Naive thymus-derived CD4-positive, alpha-beta T cell (primary cell): ENCODE results near the gene TEX11. TPM values are rescaled to one million over a fixed set of nuclear protein-coding genes. Genes with fewer than 3 reads are reported as not detected.
A peak's percentile ranks its signal among the peaks of the same experiment; 100 is the strongest.
"Not testable (repeated sequence)": the region's sequence is repeated elsewhere in the genome, so short reads cannot be mapped to it uniquely, and the experiment has no call there.

Source experiments
- ATAC-seq: fragments of 150-1000 bp; cut with Tn5 transposase; 2 replicates; pipeline ENCODE4 v1.10.0; 2021; ENCODE audit warnings: mild to moderate bottlenecking, moderate library complexity
- CTCF ChIA-PET: fragments of 350-600 bp; sonication (Branson Sonifier 250); formaldehyde crosslinking; loops from one replicate; lab custom pipeline; 2021; ENCODE audit warnings: antibody characterized with exemption; lab: Charles Lee
- POLR2A ChIA-PET: fragments of 350-600 bp; sonication (Branson Sonifier 250); formaldehyde crosslinking; loops from one replicate; lab custom pipeline; 2021; ENCODE audit warnings: antibody characterized with exemption, inconsistent platforms; lab: Charles Lee
- DNase-seq, 9 donors: peaks; one replicate each; pipeline versions ENCODE4 v3.0.0 to v3.0.0-alpha.2; 2020 to 2022; ENCODE audit warnings: mixed read lengths in 1 of 9
- H3K27ac ChIP-seq: one replicate; pipeline ENCODE4 v1.7.0; 2013; ENCODE audit warnings: mild to moderate bottlenecking, low read depth, low read length, moderate library complexity
- H3K27me3 ChIP-seq, 2 donors: one replicate each; pipeline ENCODE4 v1.7.0; 2013; ENCODE audit warnings: low read length in 2 of 2, mild to moderate bottlenecking in 2 of 2, moderate library complexity in 2 of 2; ENCODE audit not compliant: control insufficient read depth in 2 of 2, insufficient read depth in 2 of 2
- H3K36me3 ChIP-seq, 3 experiments: 1 replicate in 2 of 3; 2 replicates in 1 of 3; pipeline ENCODE4 v1.7.0; 2013; ENCODE audit warnings: low read length in 3 of 3, mild to moderate bottlenecking in 3 of 3, moderate library complexity in 1 of 3; ENCODE audit not compliant: insufficient read depth in 3 of 3, control insufficient read depth in 2 of 3
- H3K4me1 ChIP-seq, 2 donors: one replicate each; pipeline ENCODE4 v1.7.0; 2013; ENCODE audit warnings: low read length in 2 of 2, mild to moderate bottlenecking in 2 of 2, moderate library complexity in 1 of 2; ENCODE audit not compliant: control insufficient read depth in 2 of 2, insufficient read depth in 2 of 2
- H3K4me3 ChIP-seq: 2 replicates; pipeline ENCODE4 v1.7.0; 2013; ENCODE audit warnings: mild to moderate bottlenecking, low read length
- H3K9me3 ChIP-seq, 3 experiments: 1 replicate in 2 of 3; 2 replicates in 1 of 3; pipeline ENCODE4 v1.7.0; 2013; ENCODE audit warnings: low read length in 3 of 3; ENCODE audit not compliant: control insufficient read depth in 2 of 3
- H3K27ac Mint-ChIP-seq, 9 donors: one replicate each; pipeline ENCODE4 v1.8.0; 2020 to 2022; ENCODE audit warnings: mixed read lengths in 9 of 9, mild to moderate bottlenecking in 8 of 9, moderate library complexity in 5 of 9, inconsistent platforms in 2 of 9
- H3K27me3 Mint-ChIP-seq, 5 donors: one replicate each; pipeline ENCODE4 v1.8.0; 2021 to 2022; ENCODE audit warnings: mixed read lengths in 5 of 5, mild to moderate bottlenecking in 1 of 5
- H3K36me3 Mint-ChIP-seq, 5 donors: one replicate each; pipeline ENCODE4 v1.8.0; 2020 to 2022; ENCODE audit warnings: mixed read lengths in 5 of 5, mild to moderate bottlenecking in 3 of 5, inconsistent platforms in 1 of 5
- H3K4me1 Mint-ChIP-seq, 7 donors: one replicate each; pipeline ENCODE4 v1.8.0; 2020 to 2022; ENCODE audit warnings: mixed read lengths in 7 of 7, mild to moderate bottlenecking in 3 of 7, inconsistent platforms in 1 of 7
- H3K4me3 Mint-ChIP-seq, 10 donors: one replicate each; pipeline ENCODE4 v1.8.0; 2020 to 2022; ENCODE audit warnings: mild to moderate bottlenecking in 10 of 10, mixed read lengths in 10 of 10, moderate library complexity in 6 of 10, inconsistent platforms in 2 of 10
- H3K9me3 Mint-ChIP-seq, 11 donors: one replicate each; pipeline ENCODE4 v1.8.0; 2020 to 2022; ENCODE audit warnings: mixed read lengths in 11 of 11, mild to moderate bottlenecking in 4 of 11, inconsistent platforms in 1 of 11, moderate library complexity in 1 of 11
- intact Hi-C, 2 donors: fragments of 100-400 bp; cut with micrococcal nuclease; formaldehyde crosslinking; loops; one replicate each; pipeline ENCODE4 v1.15.1; 2023
- polyA plus RNA-seq, 2 donors: library from polyadenylated mRNA; unstranded; fragments of 300-500 nt; fragmentation: Illumina TruSeq; gene quantifications; one replicate each; pipeline ENCODE4 v1.2.3, GENCODE V29; 2021
- total RNA-seq, 6 experiments: library from RNA in 5 of 6; stranded (reverse) in 5 of 6; gene quantifications; 1 replicate in 5 of 6; 2 replicates in 1 of 6; pipeline ENCODE4 v1.2.3 and lab custom pipeline; 2021 to 2026

The TEX11 gene
- total and polyA plus RNA-seq, 7 experiments from 2014 or later: 0.18 TPM; not detected in 6

DNA sequence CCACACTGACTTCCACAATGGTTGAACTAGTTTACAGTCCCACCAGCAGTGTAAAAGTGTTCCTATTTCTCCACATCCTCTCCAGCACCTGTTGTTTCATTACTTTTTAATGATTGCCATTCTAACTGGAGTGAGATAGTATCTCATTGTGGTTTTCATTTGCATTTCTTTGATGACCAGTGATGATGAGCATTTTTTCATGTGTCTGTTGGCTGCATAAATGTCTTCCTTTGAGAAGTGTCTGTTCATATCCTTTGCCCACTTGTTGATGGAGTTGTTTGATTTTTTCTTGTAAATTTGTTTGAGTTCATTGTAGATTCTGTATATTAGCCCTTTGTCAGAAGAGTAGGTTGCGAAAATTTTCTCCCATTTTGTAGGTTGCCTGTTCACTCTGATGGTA, 392.8 kb downstream of the TEX11 start:
- peaks cover 5 to 15% (median 9%) of the 10 kb centered on the region in 5 donors for H3K27me3 Mint-ChIP-seq
- H3K36me3 ChIP-seq, H3K27ac ChIP-seq, H3K4me1 Mint-ChIP-seq, H3K9me3 ChIP-seq, DNase-seq, H3K4me3 ChIP-seq, ATAC-seq, H3K36me3 Mint-ChIP-seq, POLR2A ChIA-PET, intact Hi-C loops, CTCF ChIA-PET, H3K4me1 ChIP-seq, H3K27ac Mint-ChIP-seq, H3K27me3 ChIP-seq, H3K4me3 Mint-ChIP-seq: not testable (repeated sequence)
- H3K9me3 Mint-ChIP-seq: peaks cover 0 to 26% (median 4%) of the 10 kb centered on the region in 11 donors

DNA sequence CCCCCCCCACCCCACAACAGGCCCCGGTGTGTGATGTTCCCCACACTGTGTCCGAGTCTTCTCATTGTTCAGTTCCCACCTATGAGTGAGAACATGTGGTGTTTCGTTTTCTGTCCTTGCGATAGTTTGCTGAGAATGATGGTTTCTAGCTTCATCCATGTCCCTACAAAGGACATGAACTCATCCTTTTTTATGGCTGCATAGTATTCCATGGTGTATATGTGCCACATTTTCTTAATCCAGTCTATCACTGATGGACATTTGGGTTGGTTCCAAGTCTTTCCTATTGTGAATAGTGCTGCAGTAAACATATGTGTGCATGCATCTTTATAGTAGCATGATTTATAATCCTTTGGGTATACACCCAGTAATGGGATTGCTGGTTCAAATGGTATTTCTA, 393.2 kb downstream of the TEX11 start:
- H3K4me1 Mint-ChIP-seq, POLR2A ChIA-PET, H3K36me3 ChIP-seq, H3K9me3 ChIP-seq, H3K36me3 Mint-ChIP-seq, H3K27ac ChIP-seq, CTCF ChIA-PET, H3K4me3 ChIP-seq, H3K4me1 ChIP-seq, intact Hi-C loops, ATAC-seq, H3K27ac Mint-ChIP-seq, DNase-seq, H3K4me3 Mint-ChIP-seq, H3K27me3 ChIP-seq: not testable (repeated sequence)
- Mint-ChIP-seq H3K27me3 (peaks cover 5 to 15% (median 9%) of the 10 kb centered on the region in 5 donors), H3K9me3 (peaks cover 0 to 26% (median 4%) of the 10 kb centered on the region in 11 donors)

DNA sequence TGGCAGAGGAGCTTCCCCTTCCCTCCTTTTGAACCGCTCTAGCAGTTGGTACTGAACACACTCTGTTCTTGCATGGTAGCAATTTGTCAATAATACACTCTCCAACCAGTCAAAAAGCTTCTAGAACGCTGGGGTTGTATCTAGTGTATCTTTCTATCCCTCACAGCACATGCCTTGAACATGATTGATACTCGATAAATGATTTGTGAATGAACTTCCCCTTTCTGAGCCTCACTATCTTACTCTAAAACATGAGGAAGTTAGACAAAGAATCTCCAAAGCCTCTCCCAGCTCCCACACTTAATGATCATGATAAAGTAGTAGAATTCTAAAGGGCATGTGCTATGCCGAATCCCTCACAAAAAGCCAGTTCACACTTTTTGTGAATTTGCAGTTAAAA, 399.4 kb downstream of the TEX11 start:
- H3K36me3 ChIP-seq: no peaks in the 10 kb centered on the region
- Mint-ChIP-seq H3K36me3 (peaks cover 0 to 11% (median 0%) of the 10 kb centered on the region in 5 donors), H3K27me3 (peaks cover 0 to 10% (median 0%) of the 10 kb centered on the region in 5 donors), H3K4me1 (peaks cover 0 to 37% (median 0%) of the 10 kb centered on the region in 7 donors), H3K27ac (no peak overlapping the region), H3K9me3 (peaks cover 0 to 3% (median 0%) of the 10 kb centered on the region in 11 donors), H3K4me3 (no peak overlapping the region)
- no peak overlapping the region for H3K27ac ChIP-seq
- ChIA-PET POLR2A (no interaction called here), CTCF (no interaction called here)
- DNase-seq (no peak), ATAC-seq (no peak)
- intact Hi-C loops: loop anchor here in 1 of 2 donors (5.0 kb wide), 1 partner anchor 57 kb away; no protein-coding TSS in a partner anchor
- no peaks in the 10 kb centered on the region for H3K9me3 ChIP-seq
- H3K27me3 ChIP-seq: no peaks in the 10 kb centered on the region
- no peak overlapping the region for H3K4me3 ChIP-seq
- H3K4me1 ChIP-seq: no peaks in the 10 kb centered on the region

DNA sequence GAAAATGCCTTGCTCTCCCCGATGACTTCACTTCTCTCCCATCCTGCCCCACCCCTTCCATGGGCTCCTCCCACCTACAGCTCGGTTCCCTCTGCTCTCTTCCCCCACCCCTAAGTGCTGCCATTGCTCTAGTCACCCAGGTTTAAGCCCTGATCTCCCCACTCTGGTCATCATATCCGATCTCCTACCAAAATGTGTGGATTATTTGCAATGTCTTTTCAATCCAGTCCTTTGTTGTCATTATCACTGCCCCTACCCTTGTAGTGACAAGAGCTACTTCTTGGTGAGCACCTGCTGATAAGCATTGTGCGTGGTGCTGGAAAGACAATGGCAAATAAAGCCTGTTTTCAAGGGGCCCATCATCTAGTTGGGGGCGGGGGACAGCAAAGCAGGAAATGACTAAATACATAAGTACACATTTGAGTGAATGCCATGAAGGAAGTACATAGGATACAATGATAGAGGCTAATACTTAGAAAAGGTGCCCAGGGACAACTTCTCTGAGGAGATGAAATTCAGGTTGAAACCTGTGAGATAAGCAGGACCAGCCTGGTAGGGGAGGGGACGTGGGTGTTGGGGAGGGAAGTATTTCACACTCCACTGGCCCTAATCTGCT, 400.1 kb downstream of the TEX11 start:
- Mint-ChIP-seq H3K9me3 (no peaks in the 10 kb centered on the region), H3K27me3 (peaks cover 0 to 10% (median 0%) of the 10 kb centered on the region in 5 donors), H3K4me1 (peaks cover 0 to 40% (median 0%) of the 10 kb centered on the region in 7 donors), H3K27ac (peak overlapping the region in 1 of 9 donors; percentile 6), H3K36me3 (peaks cover 0 to 11% (median 0%) of the 10 kb centered on the region in 5 donors), H3K4me3 (peak overlapping the region in 1 of 10 donors; percentile 4)
- DNase-seq: peak in 1 of 9 donors; percentile 20
- no peak overlapping the region for H3K4me3 ChIP-seq
- H3K27me3 ChIP-seq: no peaks in the 10 kb centered on the region
- POLR2A ChIA-PET: no interaction called here
- intact Hi-C loops: loop anchor here in 1 of 2 donors (5.0 kb wide), 1 partner anchor 56 kb away; no protein-coding TSS in a partner anchor
- no peak for ATAC-seq
- CTCF ChIA-PET: no interaction called here
- no peaks in the 10 kb centered on the region for H3K36me3 ChIP-seq
- H3K9me3 ChIP-seq: no peaks in the 10 kb centered on the region
- H3K4me1 ChIP-seq: no peaks in the 10 kb centered on the region
- H3K27ac ChIP-seq: no peak overlapping the region

DNA sequence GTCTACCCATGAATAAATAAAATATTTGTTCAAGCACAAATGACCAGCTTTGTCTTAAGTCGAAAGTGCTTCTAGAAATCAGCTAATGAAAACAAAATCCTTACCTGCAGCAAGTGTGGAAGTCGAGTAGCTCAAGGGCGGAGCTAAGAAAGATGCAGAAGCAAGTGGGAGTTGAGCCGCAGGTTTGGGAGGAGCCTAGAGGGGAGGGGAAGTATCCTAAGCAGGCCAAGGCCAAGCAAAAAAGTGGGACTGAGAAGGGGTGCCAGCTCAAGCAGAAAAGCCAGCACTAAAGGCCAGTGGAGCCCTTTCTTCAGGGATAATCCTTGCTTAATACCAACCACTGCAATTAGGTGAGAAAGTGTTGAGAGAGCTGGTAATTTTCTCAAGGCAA, 403.1 kb downstream of the TEX11 start:
- H3K36me3 ChIP-seq: peaks cover 0 to 7% (median 0%) of the 10 kb centered on the region in 3 experiments
- H3K4me1 ChIP-seq: no peaks in the 10 kb centered on the region
- POLR2A ChIA-PET: no interaction called here
- no peak overlapping the region for H3K4me3 ChIP-seq
- CTCF ChIA-PET: no interaction called here
- H3K27ac Mint-ChIP-seq: peak overlapping the region in 1 of 9 donors; percentile 56
- H3K27me3 Mint-ChIP-seq: peaks cover 0 to 5% (median 0%) of the 10 kb centered on the region in 5 donors
- H3K27ac ChIP-seq: no peak overlapping the region
- DNase-seq (no peak), ATAC-seq (no peak)
- intact Hi-C loops: loop anchor here in 1 of 2 donors (5.0 kb wide), 1 partner anchor 53 kb away; no protein-coding TSS in a partner anchor
- H3K9me3 ChIP-seq: no peaks in the 10 kb centered on the region
- no peaks in the 10 kb centered on the region for H3K9me3 Mint-ChIP-seq
- peak overlapping the region in 1 of 10 donors; percentile 33 for H3K4me3 Mint-ChIP-seq
- H3K27me3 ChIP-seq: no peaks in the 10 kb centered on the region
- peaks cover 0 to 11% (median 0%) of the 10 kb centered on the region in 5 donors for H3K36me3 Mint-ChIP-seq
- H3K4me1 Mint-ChIP-seq: peaks cover 0 to 40% (median 0%) of the 10 kb centered on the region in 7 donors

DNA sequence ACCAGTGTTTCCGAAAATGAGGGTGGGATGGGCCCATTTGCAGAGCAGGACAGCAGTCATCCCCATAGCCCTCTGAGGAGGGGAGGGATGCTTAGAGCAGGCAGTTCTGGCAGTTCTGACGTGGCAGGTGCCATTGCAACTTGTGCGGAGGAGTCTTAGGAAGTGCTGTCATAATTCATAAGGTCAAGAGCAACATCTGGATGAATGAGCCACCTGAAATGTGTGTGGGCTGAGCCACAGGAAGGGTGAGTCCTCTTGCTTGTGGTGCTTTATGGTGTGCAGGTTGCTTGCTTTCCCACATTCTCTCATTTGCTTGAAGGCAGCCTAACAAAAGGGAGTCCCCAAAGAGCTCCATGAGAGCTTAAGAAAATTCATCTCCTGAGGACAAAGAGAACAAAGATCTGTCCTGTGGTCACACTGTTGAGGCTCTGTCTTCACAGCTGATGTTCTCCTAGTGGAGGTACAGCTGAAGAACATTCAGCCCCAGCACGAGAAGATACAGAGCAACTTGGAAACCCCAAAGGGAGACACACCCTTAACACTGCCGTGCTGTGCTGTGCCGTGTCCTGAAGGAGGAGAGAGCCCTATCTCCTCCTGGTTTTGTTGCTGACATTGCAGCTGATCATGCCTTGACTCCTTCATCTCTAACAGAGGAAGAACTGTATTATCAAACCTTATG, 403.6 kb downstream of the TEX11 start:
- Histone ChIP-seq H3K4me1 (no peaks in the 10 kb centered on the region), H3K27me3 (no peaks in the 10 kb centered on the region), H3K27ac (no peak overlapping the region), H3K9me3 (no peaks in the 10 kb centered on the region), H3K36me3 (peaks cover 0 to 7% (median 0%) of the 10 kb centered on the region in 3 experiments), H3K4me3 (no peak overlapping the region)
- Mint-ChIP-seq H3K36me3 (peaks cover 0 to 11% (median 0%) of the 10 kb centered on the region in 5 donors), H3K4me1 (peaks cover 0 to 40% (median 0%) of the 10 kb centered on the region in 7 donors), H3K9me3 (no peaks in the 10 kb centered on the region), H3K4me3 (peak overlapping the region in 1 of 10 donors; percentile 39), H3K27me3 (peaks cover 0 to 5% (median 0%) of the 10 kb centered on the region in 5 donors), H3K27ac (peak overlapping the region in 1 of 9 donors; percentile 56)
- DNase-seq: peak in 1 of 9 donors; percentile 25
- POLR2A ChIA-PET: no interaction called here
- CTCF ChIA-PET: no interaction called here
- intact Hi-C loops: loop anchor here in 1 of 2 donors (5.0 kb wide), 1 partner anchor 53 kb away; no protein-coding TSS in a partner anchor
- ATAC-seq: no peak
